ENCODE results near the gene RGS2.

RGS2 gene

DNA sequence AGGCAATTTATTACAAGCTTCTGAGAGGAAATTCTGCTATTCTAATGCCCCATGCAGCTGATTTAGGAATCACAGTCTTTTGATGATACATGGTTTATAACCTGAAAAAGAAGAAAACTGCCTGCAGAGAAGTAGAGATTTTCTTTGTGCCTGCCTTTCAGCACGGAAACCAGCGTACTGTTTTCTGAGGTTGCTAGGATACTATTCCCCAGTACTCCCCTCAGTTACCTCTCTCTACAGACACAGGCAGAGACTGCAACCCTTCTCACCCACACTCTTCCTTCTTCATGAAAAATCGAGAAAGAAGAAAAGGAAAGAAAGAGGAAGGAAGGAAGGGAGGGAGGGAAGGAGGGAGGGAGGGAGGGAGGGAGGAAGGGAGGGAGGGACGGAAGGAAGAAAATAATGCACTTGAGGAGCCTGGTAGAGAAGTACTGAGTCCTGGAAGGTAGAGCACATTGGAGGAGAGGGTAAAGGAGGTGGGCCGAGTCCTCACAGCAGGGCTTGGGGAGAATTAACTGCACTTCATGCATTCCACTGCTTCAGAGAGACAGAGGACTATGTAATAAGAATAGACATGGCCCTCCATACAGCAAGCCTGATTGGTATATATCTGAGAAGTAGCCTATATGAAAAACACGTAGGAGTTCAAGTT is 21.9 kb downstream of the RGS2 start:
- no peak for FAIRE-seq
- DNase-seq (ENCODE audit: low spot score): no peak

DNA sequence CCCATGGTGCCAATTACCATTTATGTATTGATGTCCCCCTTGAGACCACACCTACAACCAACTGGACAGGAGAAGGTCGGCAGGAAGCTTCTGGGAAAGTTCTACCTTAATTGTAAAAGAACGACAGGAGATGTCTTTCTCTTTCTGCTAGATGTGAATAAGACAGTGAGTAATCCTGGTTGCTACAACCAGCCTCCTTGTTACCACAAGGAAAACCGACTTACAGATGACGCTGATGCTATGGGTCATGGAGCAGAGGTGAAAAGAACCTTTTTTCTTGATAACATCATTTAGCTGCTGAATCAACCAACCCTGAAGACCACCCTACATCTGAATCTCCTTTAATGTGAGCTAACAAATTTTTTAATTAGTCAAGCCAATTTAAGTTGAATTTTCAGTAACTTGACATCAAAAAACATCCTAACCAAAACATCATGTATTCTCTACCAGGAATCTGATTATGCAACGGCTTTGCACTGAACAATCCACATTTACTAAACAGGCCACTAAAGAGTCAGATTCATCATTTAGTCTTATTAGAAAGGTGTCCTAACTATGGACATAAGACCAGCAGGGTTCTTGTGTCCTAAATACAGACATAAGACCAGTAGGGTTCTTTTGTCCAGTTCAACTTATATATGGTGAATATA is 23.0 kb downstream of the RGS2 start:
- FAIRE-seq (no peak), DNase-seq (ENCODE audit: low spot score) (no peak)

DNA sequence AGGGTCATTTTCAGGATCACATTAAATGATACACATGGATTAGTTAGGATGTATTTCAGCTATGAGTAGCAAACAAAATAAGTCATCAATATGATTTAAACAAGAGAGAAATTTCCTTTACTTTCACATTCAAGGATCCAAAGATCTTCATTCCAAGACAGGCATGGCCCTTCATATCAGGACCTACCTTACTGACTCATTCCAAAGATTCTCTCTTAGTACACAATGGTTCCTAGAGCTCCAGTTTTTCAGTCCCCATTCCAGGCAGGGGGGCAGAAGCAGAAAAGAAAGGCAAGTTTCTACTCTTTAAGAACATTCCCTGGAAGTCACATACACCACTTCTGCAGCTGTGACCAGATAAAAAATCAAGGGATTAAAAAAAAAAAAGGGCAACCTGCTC is 23.7 kb downstream of the RGS2 start:
- FAIRE-seq (no peak), DNase-seq (ENCODE audit: low spot score) (no peak)

DNA sequence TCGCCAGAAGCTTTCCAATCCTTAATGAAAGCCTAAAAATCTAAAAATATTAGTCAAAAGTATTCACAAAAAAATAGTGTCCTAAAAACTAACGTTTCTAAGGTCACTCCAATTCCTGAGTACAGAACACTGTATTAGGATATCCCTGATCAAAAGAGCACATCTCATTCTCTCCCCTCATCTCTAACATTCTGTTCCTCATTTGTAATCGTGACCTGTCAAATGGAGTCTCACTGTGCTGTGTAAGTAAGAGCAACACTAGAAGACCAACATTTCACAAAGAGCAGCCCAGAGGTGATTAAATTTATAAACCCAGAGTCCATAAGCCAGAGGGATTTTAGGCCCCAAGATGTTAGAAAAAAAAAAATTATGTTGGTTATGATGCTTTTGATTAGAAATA is 26.3 kb downstream of the RGS2 start:
- FAIRE-seq (no peak), DNase-seq (ENCODE audit: low spot score) (no peak)

DNA sequence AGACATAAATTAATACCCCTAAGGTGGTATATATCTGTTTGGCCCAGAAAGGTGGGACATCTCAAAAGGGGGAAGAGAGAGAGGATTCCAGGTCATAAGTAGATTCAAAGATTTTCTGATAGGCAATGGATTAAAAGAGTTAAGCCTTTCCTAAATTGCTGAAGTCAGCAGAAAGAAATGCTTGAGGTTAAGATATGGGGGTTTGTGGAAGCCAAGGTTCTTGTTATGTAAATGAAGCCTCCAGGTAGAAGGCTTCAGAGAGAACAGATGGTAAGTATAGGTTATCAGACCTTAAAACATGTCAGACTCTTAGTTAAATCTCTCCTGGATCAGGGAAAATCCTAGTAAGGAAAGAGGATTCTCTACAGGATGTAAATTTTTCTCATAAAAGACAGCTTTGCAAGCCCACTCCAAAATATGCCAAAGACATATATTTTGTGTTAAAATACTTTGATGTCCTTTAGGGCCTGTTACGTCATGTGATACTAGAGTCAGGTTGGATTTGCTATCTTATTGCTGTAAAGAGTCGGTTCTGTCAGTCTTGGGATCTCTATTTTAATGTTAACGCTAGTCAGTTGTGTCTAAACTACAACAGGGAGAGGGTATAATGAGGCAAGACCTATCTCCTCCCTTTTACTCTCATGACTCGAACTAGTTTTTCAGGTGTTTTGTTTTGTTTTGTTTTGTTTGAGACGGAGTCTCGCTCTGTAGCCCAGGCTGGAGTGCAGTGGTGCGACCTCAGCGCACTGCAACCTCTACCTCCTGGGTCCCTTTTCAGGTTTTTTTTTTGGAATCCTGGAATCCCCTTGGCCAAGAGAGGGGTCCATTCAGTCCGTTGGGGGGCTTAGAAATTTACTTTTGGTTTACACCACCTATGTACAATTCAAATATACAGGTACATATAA is 30.6 kb downstream of the RGS2 start:
- DNase-seq (ENCODE audit: low spot score) (no peak), FAIRE-seq (no peak)

DNA sequence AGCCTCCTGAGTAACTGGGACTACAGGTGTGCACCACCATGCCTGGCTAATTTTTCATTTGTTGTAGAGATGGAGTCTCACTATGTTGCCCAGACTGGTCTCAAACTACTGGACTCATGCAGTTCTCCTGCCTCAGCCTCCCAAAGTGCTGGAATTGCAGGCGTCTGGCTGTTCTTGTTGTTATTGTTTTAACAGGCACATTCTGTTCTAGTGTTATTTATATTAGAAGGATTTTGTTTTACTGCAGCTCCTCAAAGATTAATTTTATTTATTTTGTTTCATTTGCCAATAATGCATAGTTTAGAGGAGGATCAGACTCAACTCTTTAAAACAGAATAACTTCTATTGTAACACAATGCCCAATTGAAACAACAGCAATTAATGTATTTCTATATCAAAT is 35.5 kb downstream of the RGS2 start:
- DNase-seq (ENCODE audit: low spot score) (no peak), FAIRE-seq (no peak)

DNA sequence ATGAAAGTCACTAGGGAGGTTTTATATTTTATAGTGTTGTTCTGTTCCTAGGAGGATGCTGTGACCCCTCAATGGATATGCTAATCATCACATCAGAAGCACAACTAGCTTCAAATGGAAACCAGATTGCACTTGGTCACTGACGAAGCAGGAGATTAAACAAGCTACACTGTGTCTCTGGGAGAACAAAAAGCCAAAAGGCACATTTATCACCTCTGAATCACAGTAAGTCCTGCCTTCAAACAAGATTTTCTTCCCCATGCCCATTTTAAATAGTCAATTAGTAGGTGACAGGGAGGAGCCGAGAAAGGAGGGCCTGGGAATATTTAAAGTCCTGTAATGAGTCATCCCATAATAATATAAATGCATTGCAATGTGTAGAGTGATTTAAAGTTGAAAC is 38.1 kb downstream of the RGS2 start:
- FAIRE-seq: no peak

DNA sequence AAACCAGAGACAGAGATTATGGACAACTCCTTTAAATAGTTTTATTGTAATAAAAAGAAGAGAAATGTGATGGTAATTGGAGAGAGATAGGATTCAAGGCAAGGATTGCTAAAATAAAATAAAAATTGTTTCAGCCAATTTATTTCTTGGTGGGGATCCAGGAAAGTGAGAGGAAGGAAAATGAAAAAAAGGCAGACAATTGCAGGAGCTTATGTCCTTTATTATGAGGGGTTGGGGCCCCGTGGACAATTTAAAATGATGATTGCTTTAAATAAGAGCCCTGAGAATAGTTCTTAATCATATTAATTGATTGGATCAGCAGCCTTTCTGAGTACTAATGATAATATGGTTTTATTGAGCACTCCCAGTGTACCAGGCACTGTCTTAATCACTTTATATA is 40.2 kb downstream of the RGS2 start:
- FAIRE-seq (no peak), DNase-seq (ENCODE audit: low spot score) (no peak)

More for the DNA sequence above, 38.1 kb downstream of the RGS2 start:
- no peak for DNase-seq (ENCODE audit: low spot score)

DNA sequence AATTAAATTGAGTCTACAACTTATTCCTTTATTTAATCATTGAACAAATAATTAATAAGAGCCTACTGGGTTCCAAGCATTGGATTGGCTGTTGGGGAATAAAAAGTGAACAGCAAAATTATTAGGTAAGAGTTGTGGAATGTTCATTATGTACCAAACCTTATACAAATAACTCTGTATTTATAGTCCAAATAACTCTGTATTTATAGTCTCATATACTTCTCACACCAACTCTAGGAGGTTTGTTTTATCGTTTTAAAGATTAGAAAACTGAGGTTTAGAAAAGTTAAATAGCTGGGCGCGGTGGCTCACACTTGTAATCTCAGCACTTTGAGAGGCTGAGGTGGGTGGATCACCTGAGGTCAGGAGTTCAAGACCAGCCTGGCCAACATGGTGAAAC is 40.6 kb downstream of the RGS2 start:
- DNase-seq (ENCODE audit: low spot score) (no peak), FAIRE-seq (no peak)

DNA sequence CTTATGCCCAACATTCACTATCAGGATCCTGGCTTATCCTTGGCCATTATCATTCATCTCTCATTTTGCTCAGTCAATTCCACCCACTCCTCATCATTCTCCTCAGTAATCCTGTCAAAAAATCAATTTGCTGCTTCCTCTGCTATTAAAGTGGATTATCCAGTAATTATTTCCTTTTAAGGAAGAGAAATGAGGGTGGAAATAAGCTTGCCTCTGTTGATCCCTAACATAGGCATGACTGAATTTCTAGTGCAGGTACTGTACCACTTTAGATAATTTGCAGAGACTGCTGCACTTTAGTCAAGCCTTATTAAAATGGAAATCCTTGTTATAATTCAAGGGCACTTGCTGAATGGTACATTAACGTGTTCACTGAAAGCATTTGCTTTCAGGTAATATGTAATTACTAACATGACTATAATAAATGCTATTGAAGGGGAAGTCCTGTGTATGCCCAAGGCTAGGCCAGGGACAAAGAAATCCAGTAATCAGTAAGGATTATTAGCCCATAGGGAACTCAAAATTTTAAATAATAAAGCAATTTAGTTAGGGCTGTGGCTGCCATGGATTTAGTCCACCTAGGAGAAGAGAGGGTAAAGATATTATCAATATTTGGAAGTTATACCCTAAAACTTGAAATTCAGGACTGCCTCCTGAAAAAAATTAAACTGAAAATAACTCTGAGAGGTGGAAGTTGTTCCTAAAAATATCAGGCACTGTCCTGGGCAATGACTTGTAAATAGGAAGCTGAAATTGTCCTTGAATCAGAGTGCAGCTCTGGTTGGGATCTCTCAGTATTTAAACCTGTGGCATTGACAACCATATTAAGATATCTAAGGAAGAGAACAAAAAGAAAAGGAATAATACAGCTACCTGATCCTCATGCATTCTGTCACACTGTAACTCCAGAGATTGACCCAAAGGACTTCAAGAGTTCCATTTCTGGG is 43.4 kb downstream of the RGS2 start:
- DNase-seq (ENCODE audit: low spot score): no peak
- FAIRE-seq: no peak

DNA sequence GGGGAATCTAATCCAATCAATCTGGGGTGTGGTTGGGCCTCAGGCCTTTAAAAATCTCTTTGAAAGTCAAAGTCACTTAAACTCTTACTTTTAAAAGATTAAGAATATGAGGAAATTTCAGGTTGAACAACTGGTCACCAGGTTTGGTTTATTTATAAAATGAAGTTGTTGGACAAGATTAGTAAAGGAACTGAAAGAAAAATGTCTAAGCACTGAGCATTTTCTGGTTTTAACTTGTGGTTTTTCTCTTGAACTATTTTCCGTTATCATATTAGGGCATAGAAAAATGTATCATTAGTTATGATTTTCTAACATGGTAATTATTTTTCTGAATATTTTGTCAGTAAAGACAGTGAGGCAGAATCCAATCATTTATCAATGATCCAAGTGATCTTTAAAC is 49.6 kb downstream of the RGS2 start:
- FAIRE-seq: no peak

DNA sequence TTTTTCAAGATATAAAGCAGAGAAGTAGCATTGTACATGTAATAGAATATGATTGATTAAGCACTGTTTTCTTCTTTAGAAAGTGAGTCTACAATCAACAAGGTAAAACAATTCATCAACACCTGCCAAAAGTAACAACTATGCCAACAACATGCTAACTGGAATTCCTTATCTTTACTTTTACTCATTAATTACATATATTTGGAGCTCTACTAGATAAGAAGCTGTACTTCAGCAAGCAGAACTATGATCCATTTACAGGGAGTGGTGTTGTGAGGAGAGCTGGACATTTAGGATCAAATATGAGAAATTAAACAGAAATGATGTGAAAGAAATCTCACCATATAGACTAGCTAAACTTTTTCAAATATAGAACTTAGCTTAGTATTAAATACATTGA is 51.0 kb downstream of the RGS2 start:
- DNase-seq (ENCODE audit: low spot score): no peak
- no peak for FAIRE-seq

More for the DNA sequence above, 49.6 kb downstream of the RGS2 start:
- no peak for DNase-seq (ENCODE audit: low spot score)

DNA sequence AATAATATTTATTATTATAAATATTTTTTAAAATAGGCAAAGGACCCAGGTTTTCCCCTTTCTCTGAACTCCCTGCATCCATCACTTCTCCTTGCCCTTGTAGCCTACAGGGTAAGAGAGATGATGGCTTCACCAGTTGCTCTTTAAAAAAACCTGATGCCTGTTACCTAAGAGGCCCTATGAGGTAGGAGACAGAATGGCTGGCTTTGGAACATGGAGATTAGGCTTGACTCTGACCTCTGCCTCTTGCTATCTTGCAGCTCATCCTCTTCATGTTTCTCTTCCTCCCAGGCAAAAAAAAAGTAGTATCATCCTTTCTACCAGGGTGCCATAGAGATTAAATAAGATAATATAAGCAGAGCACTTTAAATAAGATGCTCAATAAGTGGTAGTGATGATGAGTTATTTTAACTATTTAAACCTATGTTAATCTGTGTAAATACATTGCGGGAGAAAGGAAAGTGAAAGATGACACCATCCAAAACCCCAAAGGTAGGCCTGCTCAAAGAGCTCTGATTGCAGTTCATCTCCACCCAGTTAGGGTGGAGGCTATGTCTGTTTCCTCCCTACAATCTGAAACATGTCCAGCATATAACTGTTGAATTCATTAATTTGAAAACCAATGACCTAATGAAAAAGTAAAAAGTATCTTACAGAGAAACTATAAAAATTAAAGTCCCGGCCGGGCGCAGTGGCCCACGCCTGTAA is 51.8 kb downstream of the RGS2 start:
- FAIRE-seq (no peak), DNase-seq (ENCODE audit: low spot score) (no peak)

DNA sequence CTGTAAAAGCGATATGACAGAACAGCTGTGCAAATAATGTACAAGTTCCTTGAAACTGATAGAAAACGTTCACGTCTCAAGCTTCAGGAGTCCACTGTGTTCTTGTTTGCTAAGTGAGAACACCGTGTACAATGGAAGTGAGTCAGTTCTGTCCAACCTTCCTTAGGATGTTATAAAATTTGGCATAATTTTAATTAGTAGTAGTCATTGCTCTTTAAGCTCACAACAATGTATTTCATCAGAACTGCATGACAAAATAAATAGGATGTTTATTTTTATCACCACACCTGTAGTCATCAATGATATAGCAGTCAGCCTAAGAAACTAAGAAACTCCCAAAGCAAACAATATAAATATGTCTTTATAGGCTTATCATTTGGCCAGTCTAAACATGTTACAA is 53.0 kb downstream of the RGS2 start:
- no peak for FAIRE-seq
- DNase-seq (ENCODE audit: low spot score): no peak
